Stimulated activated naive CD8-positive, alpha-beta T cell treated with anti-CD3 and anti-CD28 coated beads, Interleukin-15, amount 100 ng/mL, for 72 hours (primary cell): Measurements from ENCODE around the gene OCRL.
A peak's percentile ranks its signal among the peaks of the same experiment; 100 is the strongest.

ENCODE experiments used
- ATAC-seq: fragments of 150-1000 bp; cut with Tn5 transposase; 2 replicates; pipeline ENCODE4 v1.10.0; 2021; ENCODE audit warnings: mild to moderate bottlenecking, moderate library complexity
- DNase-seq, 2 donors: peaks; one replicate each; pipeline ENCODE4 v3.0.0; 2021 to 2022
- H3K27ac Mint-ChIP-seq, 2 donors: one replicate each; pipeline ENCODE4 v1.8.0; 2022; ENCODE audit warnings: mild to moderate bottlenecking in 2 of 2, mixed read lengths in 2 of 2, moderate library complexity in 2 of 2
- H3K27me3 Mint-ChIP-seq: one replicate; pipeline ENCODE4 v1.8.0; 2022; ENCODE audit warnings: mixed read lengths
- H3K4me1 Mint-ChIP-seq: one replicate; pipeline ENCODE4 v1.8.0; 2022; ENCODE audit warnings: mild to moderate bottlenecking, mixed read lengths
- H3K4me3 Mint-ChIP-seq, 2 donors: one replicate each; pipeline ENCODE4 v1.8.0; 2022; ENCODE audit warnings: mild to moderate bottlenecking in 2 of 2, mixed read lengths in 2 of 2, moderate library complexity in 1 of 2
- H3K9me3 Mint-ChIP-seq, 2 donors: one replicate each; pipeline ENCODE4 v1.8.0; 2022; ENCODE audit warnings: mixed read lengths in 2 of 2

OCRL gene

DNA sequence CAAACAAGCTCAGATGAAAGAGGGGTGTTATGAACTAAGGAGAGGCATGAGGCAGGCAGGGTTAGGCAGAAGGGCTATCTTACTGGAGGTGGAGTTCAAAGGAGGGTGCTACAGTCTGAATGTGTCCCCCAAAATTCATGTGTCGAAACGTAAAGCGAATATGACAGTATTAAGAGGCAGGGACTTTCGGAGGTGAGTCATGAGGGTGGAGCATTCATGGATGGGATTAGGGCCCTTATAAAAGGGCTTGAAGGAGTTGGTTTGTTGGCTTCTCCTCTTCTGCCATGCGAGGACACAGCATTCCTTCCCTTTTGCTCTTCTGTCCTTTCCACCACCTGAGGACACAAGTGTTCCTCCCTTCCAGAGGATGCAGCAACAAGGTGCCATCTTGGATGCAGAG is 91.8 kb downstream of the OCRL start:
- ATAC-seq (no peak), DNase-seq (no peak)
- peak overlapping the region in 1 of 2 donors; percentile 44 for H3K27ac Mint-ChIP-seq
- no peak overlapping the region for H3K4me3 Mint-ChIP-seq
- H3K9me3 Mint-ChIP-seq: no peaks in the 10 kb centered on the region
- H3K27me3 Mint-ChIP-seq: no peaks in the 10 kb centered on the region
- no peaks in the 10 kb centered on the region for H3K4me1 Mint-ChIP-seq

DNA sequence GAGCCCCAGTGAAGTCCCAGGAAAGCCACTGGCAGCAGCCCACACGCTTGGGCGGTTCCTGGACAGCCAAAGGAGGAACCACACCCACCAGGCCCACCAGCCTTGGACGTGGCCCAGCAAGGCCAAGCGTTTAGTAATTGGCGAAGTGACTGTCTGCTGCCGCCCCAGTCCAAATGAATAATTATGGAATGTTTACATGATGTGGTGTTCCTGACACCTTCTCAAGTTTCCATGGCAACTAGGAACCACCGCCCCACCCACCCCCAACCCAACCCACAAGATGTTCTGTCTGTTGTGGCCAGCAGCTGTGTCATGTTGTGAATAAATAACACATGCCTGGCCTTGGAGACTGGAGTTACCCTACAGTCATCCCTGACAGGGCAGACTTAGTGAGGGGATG is 92.4 kb downstream of the OCRL start:
- H3K9me3 Mint-ChIP-seq: no peaks in the 10 kb centered on the region
- DNase-seq: no peak
- no peak overlapping the region for H3K27ac Mint-ChIP-seq
- H3K4me3 Mint-ChIP-seq: no peak overlapping the region
- ATAC-seq: no peak
- H3K27me3 Mint-ChIP-seq: no peaks in the 10 kb centered on the region
- peaks cover 3% of the 10 kb centered on the region for H3K4me1 Mint-ChIP-seq

DNA sequence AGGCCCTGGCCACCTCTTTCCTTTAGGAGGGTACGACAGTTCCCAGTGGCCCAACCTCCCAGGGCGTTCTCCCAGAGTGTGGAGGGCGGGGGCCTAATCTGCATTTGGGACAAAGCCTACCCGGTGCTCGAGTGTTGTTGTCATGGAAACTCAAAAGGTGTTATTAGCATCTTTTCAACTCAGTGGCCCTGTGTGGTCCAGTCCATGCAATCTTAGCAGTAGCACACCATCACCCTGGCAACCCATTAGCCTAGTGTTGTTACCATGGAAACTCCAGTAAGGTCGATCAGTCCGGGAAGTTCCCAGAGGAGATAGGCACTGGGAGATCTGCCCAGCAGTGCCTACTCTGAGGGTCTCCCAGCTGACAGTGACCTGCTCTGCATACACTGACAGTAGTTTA is 94.5 kb downstream of the OCRL start:
- DNase-seq: no peak
- no peaks in the 10 kb centered on the region for H3K27me3 Mint-ChIP-seq
- no peak for ATAC-seq
- no peak overlapping the region for H3K27ac Mint-ChIP-seq
- peaks cover 6% of the 10 kb centered on the region for H3K4me1 Mint-ChIP-seq
- no peaks in the 10 kb centered on the region for H3K9me3 Mint-ChIP-seq
- no peak overlapping the region for H3K4me3 Mint-ChIP-seq

DNA sequence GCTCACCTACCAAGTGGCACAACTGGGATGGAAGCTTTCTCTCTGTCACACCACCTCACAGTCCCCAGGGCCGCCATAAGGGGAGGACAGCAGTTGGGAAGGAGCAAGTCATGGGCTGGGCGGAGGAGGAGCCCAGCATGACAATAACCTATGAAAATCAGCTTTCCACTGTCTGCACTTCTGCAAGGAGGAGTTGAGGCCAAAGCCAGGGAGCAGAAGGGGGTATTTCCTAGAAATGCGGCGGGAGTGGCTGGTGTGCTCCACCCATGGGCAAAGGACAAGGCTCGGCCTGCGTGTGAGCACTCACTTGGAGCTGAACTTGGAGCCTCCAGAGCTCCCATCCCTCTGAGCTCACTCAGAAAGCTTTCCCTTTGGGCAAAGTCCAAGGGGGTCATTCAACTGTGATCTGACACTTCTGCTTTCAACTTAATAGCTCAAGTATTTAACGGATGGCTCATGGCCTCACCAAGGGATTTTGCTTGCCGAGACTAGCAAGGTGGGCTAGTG is 96.2 kb downstream of the OCRL start:
- no peak overlapping the region for H3K4me3 Mint-ChIP-seq
- no peaks in the 10 kb centered on the region for H3K9me3 Mint-ChIP-seq
- no peak for DNase-seq
- H3K27me3 Mint-ChIP-seq: no peaks in the 10 kb centered on the region
- peaks cover 6% of the 10 kb centered on the region for H3K4me1 Mint-ChIP-seq
- no peak for ATAC-seq
- H3K27ac Mint-ChIP-seq: no peak overlapping the region

DNA sequence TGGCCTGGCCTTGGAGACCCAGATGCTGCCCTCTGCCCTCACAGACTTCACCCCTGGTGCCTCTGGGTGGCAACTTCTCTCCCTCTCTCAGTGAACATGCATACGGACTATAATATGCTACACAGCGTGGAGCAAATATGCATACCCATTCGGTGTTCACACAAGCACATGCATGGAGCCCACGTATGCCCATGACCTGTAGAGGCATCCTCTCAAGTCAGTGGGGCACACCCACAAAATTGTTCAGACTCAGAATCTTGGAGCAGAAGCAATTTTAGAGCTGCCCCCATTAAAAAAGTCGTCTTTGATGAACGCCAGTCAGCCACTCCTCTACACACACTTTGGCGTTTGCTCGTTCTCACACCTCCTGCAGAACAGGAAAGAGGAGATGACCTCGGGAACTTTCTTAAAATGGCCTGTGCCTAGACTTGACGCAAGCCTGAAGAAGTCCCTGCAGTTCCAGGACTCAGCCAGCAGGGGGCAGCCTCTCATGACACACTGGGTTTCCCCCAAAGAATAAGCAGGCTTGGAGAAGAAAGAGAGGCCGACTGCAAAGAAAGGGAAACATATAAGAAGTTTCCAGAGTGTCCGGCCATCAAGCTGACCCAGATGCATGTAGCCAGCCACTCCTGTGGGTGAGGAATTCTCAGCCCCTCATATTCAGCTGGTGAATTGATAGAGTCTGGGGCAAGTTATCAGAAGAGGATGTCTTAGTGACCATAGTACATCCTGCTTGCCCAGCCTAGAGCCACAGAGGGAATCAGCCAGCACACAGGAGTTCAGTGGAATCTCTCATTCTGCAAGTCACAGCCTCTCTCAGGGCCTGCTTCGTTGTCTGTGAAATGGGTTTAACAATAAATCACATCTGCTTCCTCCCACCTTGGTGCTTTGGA is 97.4 kb downstream of the OCRL start:
- Mint-ChIP-seq H3K4me1 (peaks cover 6% of the 10 kb centered on the region), H3K27ac (peak overlapping the region in 1 of 2 donors; percentile 78), H3K27me3 (no peaks in the 10 kb centered on the region), H3K4me3 (no peak overlapping the region), H3K9me3 (no peaks in the 10 kb centered on the region)
- peak; percentile 60 to 66 for DNase-seq
- peak; percentile 80 for ATAC-seq

DNA sequence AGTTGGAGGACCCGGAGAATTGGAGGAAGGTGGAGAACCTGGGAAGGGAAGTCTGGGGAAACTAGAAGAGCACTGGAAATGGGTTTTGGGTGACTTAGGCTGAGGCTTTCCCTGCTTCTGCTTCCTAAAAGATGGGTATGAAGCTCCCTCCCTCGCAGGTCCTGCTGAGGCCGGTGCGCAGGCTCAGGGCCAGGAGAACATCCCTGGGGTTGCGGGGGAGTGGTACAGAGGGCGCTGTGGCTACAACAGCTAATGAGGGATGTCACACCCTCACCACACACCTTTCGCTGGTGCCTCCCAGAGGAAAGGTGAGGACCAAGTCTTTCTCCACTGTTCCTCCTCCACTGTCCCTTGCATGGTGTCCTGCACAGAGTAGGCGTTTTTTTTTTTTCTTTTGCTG is 98.9 kb downstream of the OCRL start:
- H3K4me3 Mint-ChIP-seq: no peak overlapping the region
- no peak overlapping the region for H3K27ac Mint-ChIP-seq
- DNase-seq: no peak
- H3K4me1 Mint-ChIP-seq: peaks cover 6% of the 10 kb centered on the region
- no peaks in the 10 kb centered on the region for H3K27me3 Mint-ChIP-seq
- ATAC-seq: no peak
- H3K9me3 Mint-ChIP-seq: no peaks in the 10 kb centered on the region

DNA sequence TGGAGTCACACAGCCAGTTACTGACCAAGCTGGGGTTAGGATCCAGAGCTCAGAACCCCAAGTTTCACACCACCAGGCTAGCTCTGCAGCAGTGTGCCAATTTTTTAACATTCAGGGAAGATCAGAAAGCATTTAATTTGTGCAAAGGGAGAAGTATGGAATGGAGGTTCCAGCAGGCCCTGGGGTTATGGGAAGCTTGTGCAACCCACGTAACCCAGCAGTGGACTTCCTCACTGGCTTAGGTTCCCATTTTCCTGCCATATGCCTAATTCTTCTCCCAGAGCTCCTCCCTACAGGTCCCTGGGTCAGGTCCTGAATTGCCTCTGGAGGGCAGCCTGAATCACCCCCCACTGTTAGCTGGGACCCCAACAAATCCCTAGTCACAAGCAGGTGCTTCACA is 100.7 kb downstream of the OCRL start:
- Mint-ChIP-seq H3K27ac (no peak overlapping the region), H3K4me1 (peaks cover 6% of the 10 kb centered on the region), H3K4me3 (no peak overlapping the region), H3K9me3 (no peaks in the 10 kb centered on the region), H3K27me3 (no peaks in the 10 kb centered on the region)
- ATAC-seq: no peak
- no peak for DNase-seq

DNA sequence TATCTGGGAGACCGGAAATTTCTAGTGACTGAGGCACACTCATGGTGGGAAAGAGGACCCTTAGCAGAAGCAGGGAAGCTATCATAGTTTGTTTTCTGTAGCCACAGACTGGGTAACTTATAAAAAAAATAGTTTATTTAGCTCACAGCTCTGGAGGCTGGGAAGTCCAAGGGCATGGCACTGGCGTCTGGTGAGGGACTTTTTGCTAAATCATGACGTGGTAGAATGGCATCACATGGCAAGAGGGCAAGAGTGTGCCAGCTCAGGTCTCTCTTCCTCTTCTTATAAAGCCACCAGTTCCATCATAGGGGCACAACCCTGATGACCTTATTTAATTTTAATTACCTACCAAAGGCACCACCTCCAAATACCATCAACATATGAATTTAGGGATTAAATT is 101.4 kb downstream of the OCRL start:
- no peak overlapping the region for H3K27ac Mint-ChIP-seq
- no peak for DNase-seq
- ATAC-seq: no peak

DNA sequence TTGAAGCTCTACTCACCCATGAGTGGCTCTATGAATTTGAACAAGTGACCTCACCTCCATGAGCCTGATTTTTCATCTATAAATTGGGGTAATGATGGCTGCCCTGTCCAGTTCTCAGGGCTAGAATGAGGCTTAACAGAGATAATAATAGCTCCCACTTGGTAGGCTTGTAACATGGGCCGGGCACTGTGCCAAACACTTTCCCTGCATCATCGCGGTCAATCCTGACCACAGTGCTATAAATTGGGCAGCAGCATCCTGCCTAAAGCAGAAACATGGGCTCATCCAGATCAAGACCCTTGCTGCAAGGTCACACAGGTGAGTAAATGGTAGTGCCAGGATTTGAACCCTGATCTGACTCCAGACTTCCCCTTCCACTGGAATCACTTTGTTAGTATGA is 101.9 kb downstream of the OCRL start:
- H3K27ac Mint-ChIP-seq: no peak overlapping the region
- peaks cover 6% of the 10 kb centered on the region for H3K4me1 Mint-ChIP-seq
- DNase-seq: no peak

More for the DNA sequence above, 101.4 kb downstream of the OCRL start:
- Mint-ChIP-seq H3K4me3 (no peak overlapping the region), H3K4me1 (peaks cover 6% of the 10 kb centered on the region), H3K27me3 (no peaks in the 10 kb centered on the region), H3K9me3 (no peaks in the 10 kb centered on the region)

More for the DNA sequence above, 101.9 kb downstream of the OCRL start:
- Mint-ChIP-seq H3K4me3 (no peak overlapping the region), H3K27me3 (no peaks in the 10 kb centered on the region), H3K9me3 (no peaks in the 10 kb centered on the region)
- no peak for ATAC-seq
